Central memory CD8-positive, alpha-beta T cell (primary cell): Measurements from ENCODE around the gene GABRR2.
A peak's percentile ranks its signal among the peaks of the same experiment; 100 is the strongest.
"Not testable (repeated sequence)": the region's sequence is repeated elsewhere in the genome, so short reads cannot be mapped to it uniquely, and the experiment has no call there.

Experiments used
- ATAC-seq: fragments of 150-1000 bp; cut with Tn5 transposase; replicated peaks from 2 replicates; pipeline ENCODE4 v1.10.0; 2022; ENCODE audit warnings: mild to moderate bottlenecking, moderate FRiP score, moderate number of reproducible peaks; ENCODE audit not compliant: poor library complexity, severe bottlenecking; ENCODE audit errors: extremely low read depth
- DNase-seq, 2 donors: peaks; one replicate each; pipeline ENCODE4 v3.0.0; 2021; ENCODE audit warnings: low spot score in 2 of 2
- H3K27ac Mint-ChIP-seq: one replicate; pipeline ENCODE4 v1.8.0; 2022; ENCODE audit warnings: low read depth, mild to moderate bottlenecking, moderate library complexity, mixed read lengths
- H3K27me3 Mint-ChIP-seq: one replicate; pipeline ENCODE4 v1.8.0; 2022; ENCODE audit warnings: mixed read lengths
- H3K36me3 Mint-ChIP-seq: one replicate; pipeline ENCODE4 v1.8.0; 2022; ENCODE audit warnings: mild to moderate bottlenecking, moderate library complexity, mixed read lengths; ENCODE audit not compliant: insufficient read depth
- H3K4me1 Mint-ChIP-seq: one replicate; pipeline ENCODE4 v1.8.0; 2022; ENCODE audit warnings: mixed read lengths
- H3K4me3 Mint-ChIP-seq: one replicate; pipeline ENCODE4 v1.8.0; 2022; ENCODE audit warnings: mild to moderate bottlenecking, moderate library complexity, mixed read lengths
- H3K9me3 Mint-ChIP-seq: one replicate; pipeline ENCODE4 v1.8.0; 2022; ENCODE audit warnings: mixed read lengths

GABRR2 gene

DNA sequence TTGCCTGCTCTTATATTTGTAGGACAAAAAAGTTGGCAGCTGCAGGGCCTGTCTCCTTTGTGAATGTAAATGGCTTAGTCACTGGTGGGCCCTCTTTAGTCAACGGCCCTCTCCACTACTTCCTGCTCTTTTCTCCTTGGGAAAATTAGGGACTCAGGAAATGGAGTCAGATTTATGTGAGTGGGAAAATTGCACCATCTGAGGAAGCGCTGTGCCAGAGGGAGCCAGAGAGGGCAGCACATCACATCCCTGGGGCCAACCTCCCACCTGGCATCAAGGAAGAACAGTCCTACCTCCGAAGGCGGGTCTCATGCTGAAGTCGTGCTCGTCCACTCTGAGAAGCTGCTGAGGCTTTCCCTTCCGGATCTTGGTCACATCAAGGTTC, 15.6 kb downstream of the GABRR2 start:
- Mint-ChIP-seq H3K4me3 (no peak overlapping the region), H3K27ac (peak overlapping the region; percentile 90), H3K27me3 (no peaks in the 10 kb centered on the region), H3K36me3 (peaks cover 15% of the 10 kb centered on the region), H3K9me3 (no peaks in the 10 kb centered on the region), H3K4me1 (peaks cover 21% of the 10 kb centered on the region)
- ATAC-seq: no peak
- no peak for DNase-seq

DNA sequence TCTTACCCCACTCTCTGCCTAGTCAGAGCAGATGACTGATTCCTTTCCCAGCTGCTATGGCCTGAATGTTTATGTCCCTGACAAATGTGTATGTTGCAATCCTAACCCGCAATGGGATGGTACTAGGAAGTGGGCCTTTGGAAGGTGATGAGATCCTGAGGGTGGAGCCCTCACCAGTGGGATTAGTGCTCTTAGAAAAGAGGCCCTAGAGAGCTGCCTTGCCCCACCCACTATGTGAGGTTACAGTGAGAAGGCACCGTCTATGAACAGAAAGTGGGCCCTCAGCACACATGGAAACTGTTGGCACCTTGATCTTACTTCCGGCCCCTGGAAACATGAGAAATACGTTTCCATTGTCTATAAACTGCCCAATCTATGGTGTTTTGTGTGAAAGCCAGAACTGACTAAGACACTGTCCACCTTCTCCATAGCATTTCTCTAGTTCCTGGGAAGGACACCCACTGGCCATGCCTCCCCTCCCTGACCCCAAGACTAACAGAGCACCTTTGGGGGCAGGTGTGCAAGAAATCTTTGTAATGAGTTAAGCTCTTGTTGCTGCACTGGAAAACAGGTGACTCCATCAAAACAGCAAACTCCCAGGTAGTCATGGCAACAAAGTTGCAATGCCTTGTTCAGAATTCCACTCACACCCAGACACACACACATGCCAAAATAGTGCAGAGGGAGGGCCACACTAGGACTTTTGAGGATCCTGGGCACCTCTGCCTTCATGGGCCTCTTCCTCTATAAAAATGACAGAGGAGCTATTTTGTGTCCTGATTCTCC, 16.2 kb downstream of the GABRR2 start:
- ATAC-seq: peak; percentile 69
- peaks cover 21% of the 10 kb centered on the region for H3K4me1 Mint-ChIP-seq
- H3K27me3 Mint-ChIP-seq: no peaks in the 10 kb centered on the region
- DNase-seq: peak in 1 of 2 donors; percentile 37
- H3K4me3 Mint-ChIP-seq: peak overlapping the region; percentile 59
- H3K27ac Mint-ChIP-seq: peak overlapping the region; percentile 90
- peaks cover 15% of the 10 kb centered on the region for H3K36me3 Mint-ChIP-seq
- no peaks in the 10 kb centered on the region for H3K9me3 Mint-ChIP-seq

GRCh38 chr6:89297695-89298351, 17.3 kb downstream of the GABRR2 start:
- H3K4me3 Mint-ChIP-seq: peak overlapping the region; percentile 51
- H3K27ac Mint-ChIP-seq: peak overlapping the region; percentile 90
- peaks cover 15% of the 10 kb centered on the region for H3K36me3 Mint-ChIP-seq
- peak in 1 of 2 donors; percentile 44 for DNase-seq
- no peaks in the 10 kb centered on the region for H3K9me3 Mint-ChIP-seq
- H3K4me1 Mint-ChIP-seq: peaks cover 21% of the 10 kb centered on the region
- peak; percentile 71 for ATAC-seq
- H3K27me3 Mint-ChIP-seq: no peaks in the 10 kb centered on the region

DNA sequence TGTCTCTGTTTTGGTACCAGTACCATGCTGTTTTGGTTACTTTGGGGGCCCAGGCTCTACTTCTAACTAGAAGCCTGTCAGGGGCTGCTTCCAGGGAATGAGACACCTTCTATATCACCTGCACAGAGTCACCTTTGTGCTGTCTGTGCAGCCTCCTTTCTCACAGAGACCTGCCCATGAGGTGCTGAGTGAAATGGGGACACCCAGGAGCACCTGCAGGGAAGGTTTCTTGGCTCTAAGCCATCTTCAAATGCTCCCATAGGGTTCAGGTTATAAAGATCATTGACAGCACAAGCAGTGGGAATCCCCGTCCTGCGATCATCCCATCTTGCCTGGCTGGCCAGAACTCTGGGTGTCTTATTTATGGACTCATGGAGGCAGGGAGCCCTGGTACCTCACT, 19.1 kb downstream of the GABRR2 start:
- DNase-seq (no peak), ATAC-seq (no peak)
- H3K27me3 Mint-ChIP-seq: no peaks in the 10 kb centered on the region
- peaks cover 21% of the 10 kb centered on the region for H3K4me1 Mint-ChIP-seq
- H3K9me3 Mint-ChIP-seq: no peaks in the 10 kb centered on the region
- H3K27ac Mint-ChIP-seq: no peak overlapping the region
- no peak overlapping the region for H3K4me3 Mint-ChIP-seq
- H3K36me3 Mint-ChIP-seq: peaks cover 13% of the 10 kb centered on the region

DNA sequence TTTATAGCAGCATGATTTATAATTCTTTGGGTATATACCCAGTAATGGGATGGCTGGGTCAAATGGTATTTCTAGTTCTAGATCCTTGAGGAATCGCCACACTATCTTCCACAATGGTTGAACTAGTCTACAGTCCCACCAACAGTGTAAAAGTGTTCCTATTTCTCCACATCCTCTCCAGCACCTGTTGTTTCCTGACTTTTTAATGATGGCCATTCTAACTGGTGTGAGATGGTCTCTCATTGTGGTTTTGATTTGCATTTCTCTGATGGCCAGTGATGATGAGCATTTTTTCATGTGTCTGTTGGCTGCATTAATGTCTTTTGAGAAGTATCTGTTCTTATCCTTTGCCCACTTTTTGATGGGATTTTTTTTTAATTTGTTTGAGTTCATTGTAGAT, 20.0 kb downstream of the GABRR2 start:
- H3K27me3 Mint-ChIP-seq, ATAC-seq, H3K27ac Mint-ChIP-seq, H3K4me3 Mint-ChIP-seq, DNase-seq, H3K9me3 Mint-ChIP-seq: not testable (repeated sequence)
- H3K36me3 Mint-ChIP-seq: peaks cover 13% of the 10 kb centered on the region
- H3K4me1 Mint-ChIP-seq: peaks cover 21% of the 10 kb centered on the region

DNA sequence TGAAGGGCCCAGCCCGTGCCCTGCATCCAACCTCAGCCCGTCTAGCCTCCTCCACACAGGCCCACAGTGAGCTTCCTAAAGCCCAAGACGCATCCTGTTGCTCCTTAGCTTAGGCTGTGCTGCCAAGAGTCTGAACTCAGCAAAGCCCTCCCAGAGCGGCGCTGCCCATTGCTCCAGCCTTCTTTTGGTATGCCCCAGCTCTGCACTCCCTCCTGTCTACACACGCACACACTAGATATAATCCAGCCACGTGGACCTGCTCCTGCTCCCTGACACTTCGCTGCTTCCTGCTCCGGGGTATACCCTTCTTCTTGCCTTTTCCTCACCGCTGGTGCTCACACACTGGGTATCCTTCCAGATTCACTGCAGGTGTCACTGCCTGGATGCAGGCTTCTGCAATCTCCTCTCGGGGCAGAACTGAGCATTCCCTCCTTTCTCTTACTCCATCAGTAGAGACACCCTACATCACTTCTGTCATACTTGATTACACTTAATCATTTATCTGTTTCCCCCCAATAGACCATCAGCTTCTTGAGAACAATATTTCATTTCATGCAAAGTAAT, 23.8 kb downstream of the GABRR2 start:
- Mint-ChIP-seq H3K4me1 (no peaks in the 10 kb centered on the region), H3K9me3 (no peaks in the 10 kb centered on the region), H3K4me3 (no peak overlapping the region), H3K27me3 (no peaks in the 10 kb centered on the region), H3K36me3 (no peaks in the 10 kb centered on the region), H3K27ac (no peak overlapping the region)
- no peak for DNase-seq
- no peak for ATAC-seq

DNA sequence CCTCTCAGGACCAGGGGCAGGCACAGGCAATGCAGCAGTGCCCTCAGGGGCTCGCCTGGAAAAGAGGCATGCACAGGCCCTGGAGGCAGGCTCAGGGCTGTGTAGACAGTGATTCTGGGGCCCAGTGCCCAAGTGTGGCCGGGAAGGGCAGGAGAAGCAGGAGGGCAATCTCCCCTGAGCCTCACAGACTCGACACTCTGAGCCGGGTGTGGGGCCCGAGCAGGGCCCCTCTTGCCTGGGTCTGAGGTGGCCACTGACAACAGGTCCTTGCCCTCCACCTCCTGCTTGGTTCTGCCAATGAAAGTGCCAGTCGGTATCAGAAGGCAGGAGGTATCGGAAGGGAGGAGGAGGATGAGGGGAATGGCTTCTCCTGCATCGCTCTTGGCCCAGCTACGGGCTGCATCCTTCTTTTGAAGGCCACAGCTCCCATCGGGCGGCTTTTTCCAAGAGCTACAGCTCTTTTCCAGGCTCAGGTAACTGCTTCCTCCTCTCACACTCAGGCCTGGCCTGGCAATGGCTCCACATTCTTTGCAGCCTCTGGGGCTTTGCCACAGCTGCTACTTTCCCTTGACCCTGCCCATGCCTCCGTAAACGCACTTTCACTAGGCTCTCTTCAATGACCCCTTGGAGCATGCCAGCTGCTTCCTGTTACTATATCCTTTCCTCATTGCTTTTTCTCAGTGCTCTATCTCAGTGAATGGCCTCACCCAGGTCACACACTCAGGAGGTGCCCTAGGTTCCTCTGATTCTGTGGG, 24.5 kb downstream of the GABRR2 start:
- no peak overlapping the region for H3K27ac Mint-ChIP-seq
- H3K36me3 Mint-ChIP-seq: no peaks in the 10 kb centered on the region
- no peak for ATAC-seq
- H3K27me3 Mint-ChIP-seq: no peaks in the 10 kb centered on the region
- no peak overlapping the region for H3K4me3 Mint-ChIP-seq
- H3K4me1 Mint-ChIP-seq: no peaks in the 10 kb centered on the region
- no peaks in the 10 kb centered on the region for H3K9me3 Mint-ChIP-seq
- no peak for DNase-seq

- no peak for ATAC-seq
- DNase-seq: no peak
- H3K36me3 Mint-ChIP-seq: peaks cover 2% of the 10 kb centered on the region
- H3K9me3 Mint-ChIP-seq: no peaks in the 10 kb centered on the region
- H3K27me3 Mint-ChIP-seq: no peaks in the 10 kb centered on the region
- H3K4me3 Mint-ChIP-seq: no peak overlapping the region
- no peaks in the 10 kb centered on the region for H3K4me1 Mint-ChIP-seq
- H3K27ac Mint-ChIP-seq: no peak overlapping the region
Observed at GRCh38 chr6:89289710-89290109, 25.4 kb downstream of the GABRR2 start.

DNA sequence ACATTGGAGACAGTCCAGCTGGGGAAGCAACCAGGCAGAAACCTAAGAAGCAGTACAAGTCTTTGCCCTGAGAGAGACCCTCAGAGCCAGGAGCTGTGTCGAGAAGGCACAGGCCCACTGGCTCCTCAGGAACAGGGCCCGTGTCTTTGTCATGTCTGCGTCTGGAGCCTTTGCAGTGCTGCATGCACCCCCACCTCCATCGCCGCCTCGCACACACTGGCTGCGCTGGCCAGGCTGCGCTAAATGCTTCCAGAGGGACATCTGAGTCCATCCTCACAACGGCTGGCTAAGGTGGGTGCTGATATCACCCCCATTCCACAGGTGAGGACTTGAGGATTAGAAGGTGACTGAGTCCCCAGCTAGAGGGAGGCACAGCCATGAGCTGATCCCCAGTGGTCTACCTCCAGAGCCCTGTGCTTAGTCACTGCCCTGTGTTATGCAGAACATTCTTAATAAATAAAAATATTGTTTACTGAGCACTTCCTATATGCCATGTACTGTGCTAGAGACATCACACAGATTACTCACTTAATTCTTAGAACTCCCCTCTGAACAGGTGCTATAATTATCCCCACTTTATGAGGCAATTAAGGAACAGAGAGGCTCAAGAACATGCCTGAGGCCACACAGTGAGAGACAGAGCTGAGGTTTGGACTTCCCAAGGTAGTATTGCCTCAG, 27.6 kb downstream of the GABRR2 start:
- ATAC-seq (no peak), DNase-seq (no peak)
- H3K9me3 Mint-ChIP-seq: no peaks in the 10 kb centered on the region
- H3K27me3 Mint-ChIP-seq: no peaks in the 10 kb centered on the region
- H3K27ac Mint-ChIP-seq: no peak overlapping the region
- no peaks in the 10 kb centered on the region for H3K4me1 Mint-ChIP-seq
- H3K36me3 Mint-ChIP-seq: peaks cover 2% of the 10 kb centered on the region
- H3K4me3 Mint-ChIP-seq: no peak overlapping the region

DNA sequence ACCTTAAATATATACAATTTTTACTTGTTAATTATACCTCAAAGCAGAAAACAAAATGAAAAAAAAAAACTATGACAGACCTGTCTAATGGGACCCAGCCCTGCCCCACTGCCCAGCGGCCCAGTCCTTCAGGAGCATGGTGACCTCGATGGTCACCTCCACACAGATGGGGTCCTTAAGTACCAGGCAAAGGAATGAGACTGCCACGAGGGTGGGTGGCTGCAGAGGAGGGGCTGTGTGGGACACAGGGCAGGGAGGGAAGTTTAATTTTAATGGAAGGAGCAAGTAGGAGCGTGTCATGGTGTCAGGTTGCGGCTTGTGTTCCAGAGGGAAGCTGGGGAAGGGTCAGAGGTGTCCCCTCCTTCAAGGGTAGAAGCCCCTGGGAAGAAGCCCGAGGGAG, 28.6 kb downstream of the GABRR2 start:
- H3K9me3 Mint-ChIP-seq: no peaks in the 10 kb centered on the region
- H3K4me1 Mint-ChIP-seq: peaks cover 6% of the 10 kb centered on the region
- no peak overlapping the region for H3K27ac Mint-ChIP-seq
- no peak overlapping the region for H3K4me3 Mint-ChIP-seq
- no peak for DNase-seq
- peaks cover 2% of the 10 kb centered on the region for H3K36me3 Mint-ChIP-seq
- no peak for ATAC-seq
- no peaks in the 10 kb centered on the region for H3K27me3 Mint-ChIP-seq

DNA sequence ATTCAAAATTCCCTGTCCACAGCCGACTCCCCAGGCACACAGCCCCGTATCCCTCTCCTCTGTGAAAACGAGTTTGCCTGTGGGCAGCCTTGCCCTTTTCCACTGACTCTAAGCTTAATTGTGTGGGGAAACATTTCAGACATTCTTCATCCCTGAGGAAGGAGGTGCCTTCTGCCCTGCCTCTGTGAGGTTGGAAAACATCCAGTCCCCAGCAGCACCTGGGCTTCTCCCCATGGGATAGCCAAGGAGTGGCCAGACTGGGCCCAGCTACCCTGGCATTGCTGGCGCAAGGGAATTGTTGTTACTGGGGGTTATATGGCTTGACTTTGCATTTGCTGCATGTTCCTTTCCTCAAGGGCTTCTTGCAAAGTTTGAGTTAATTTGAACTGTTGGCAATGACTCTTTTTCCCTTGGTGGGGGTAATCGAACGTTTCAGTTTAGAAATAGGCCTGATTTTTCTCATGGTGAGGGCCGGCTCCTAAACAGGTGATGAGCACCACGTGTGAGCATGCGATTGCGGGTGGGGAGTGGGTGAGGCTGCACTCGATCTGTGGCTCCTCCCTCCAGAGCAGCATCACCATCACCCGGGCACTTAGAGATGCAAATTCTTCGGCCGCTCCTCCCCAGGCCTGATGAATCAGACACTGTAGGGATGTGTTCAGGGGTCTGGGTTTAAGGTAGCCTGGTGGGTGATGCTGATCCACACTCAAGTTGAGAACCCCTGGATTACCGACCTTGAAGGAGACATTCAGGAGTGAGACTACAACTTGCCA, 29.9 kb downstream of the GABRR2 start:
- Mint-ChIP-seq H3K27ac (no peak overlapping the region), H3K9me3 (no peaks in the 10 kb centered on the region), H3K27me3 (no peaks in the 10 kb centered on the region), H3K36me3 (peaks cover 2% of the 10 kb centered on the region), H3K4me1 (peaks cover 6% of the 10 kb centered on the region), H3K4me3 (no peak overlapping the region)
- ATAC-seq: no peak
- no peak for DNase-seq
